NCI-H1436 (cell line): ENCODE results near the gene ANKS1B.
"Not testable (repeated sequence)": the region's sequence is repeated elsewhere in the genome, so short reads cannot be mapped to it uniquely, and the experiment has no call there.

ENCODE experiments used
- DNase-seq: peaks from one replicate; lab custom pipeline; 2025; lab: John Stamatoyannopoulos, UW

The ANKS1B gene

GRCh38 chr12:99056186-99056585, 928.5 kb downstream of the ANKS1B start:
- no peak for DNase-seq

- DNase-seq, result no peak
These were observed 929.4 kb downstream of the ANKS1B start for GRCh38 chr12:99055299-99055698.

GRCh38 chr12:99054601-99055128, 930.1 kb downstream of the ANKS1B start:
- no peak for DNase-seq

GRCh38 chr12:99053616-99054362, 930.9 kb downstream of the ANKS1B start:
- no peak for DNase-seq

- no peak for DNase-seq
These were observed 935.0 kb downstream of the ANKS1B start for GRCh38 chr12:99049774-99050173.

GRCh38 chr12:99045158-99045557, 939.6 kb downstream of the ANKS1B start:
- no peak for DNase-seq

GRCh38 chr12:99043319-99043914, 941.3 kb downstream of the ANKS1B start:
- peak; percentile 53 for DNase-seq

GRCh38 chr12:99042226-99042625, 942.5 kb downstream of the ANKS1B start:
- DNase-seq, result no peak

- DNase-seq, result no peak
These were observed 945.2 kb downstream of the ANKS1B start for GRCh38 chr12:99039367-99040120.

GRCh38 chr12:99036566-99036965, 948.2 kb downstream of the ANKS1B start:
- no peak for DNase-seq

GRCh38 chr12:99035803-99036202, 948.9 kb downstream of the ANKS1B start:
- no peak for DNase-seq

- not testable (repeated sequence) for DNase-seq
These were observed 950.5 kb downstream of the ANKS1B start for GRCh38 chr12:99034201-99034600.

GRCh38 chr12:99029511-99030271, 955.0 kb downstream of the ANKS1B start:
- DNase-seq, result no peak

GRCh38 chr12:99027461-99027860, 957.3 kb downstream of the ANKS1B start:
- no peak for DNase-seq

GRCh38 chr12:99027055-99027393, 957.7 kb downstream of the ANKS1B start:
- DNase-seq, result no peak

GRCh38 chr12:99026332-99027054, 958.2 kb downstream of the ANKS1B start:
- no peak for DNase-seq

- DNase-seq, result no peak
These were observed 959.9 kb downstream of the ANKS1B start for GRCh38 chr12:99024870-99025269.

GRCh38 chr12:99024191-99024590, 960.5 kb downstream of the ANKS1B start:
- no peak for DNase-seq

GRCh38 chr12:99020871-99021270, 963.9 kb downstream of the ANKS1B start:
- DNase-seq, result no peak

- DNase-seq, result no peak
These were observed 964.9 kb downstream of the ANKS1B start for GRCh38 chr12:99019798-99020197.

GRCh38 chr12:99017971-99018370, 966.8 kb downstream of the ANKS1B start:
- no peak for DNase-seq
